Mammary epithelial cell (primary cell): ENCODE measurements around the gene DNAJC1.

ENCODE experiments used
- CTCF ChIP-seq, 2 donors: IDR thresholded peaks in 1 of 2; conservative IDR thresholded peaks in 1 of 2; 2 replicates each; pipeline ENCODE4 v1.5.1; 2011 to 2012; ENCODE audit warnings: inconsistent platforms in 2 of 2, low read length in 2 of 2, mild to moderate bottlenecking in 2 of 2, control low read depth in 1 of 2, low read depth in 1 of 2; ENCODE audit not compliant: insufficient read depth in 1 of 2; ENCODE audit errors: extremely low read depth in 1 of 2
- EZH2 ChIP-seq: IDR thresholded peaks from 2 replicates; pipeline ENCODE4 v1.6.1; 2012; ENCODE audit warnings: low read length, inconsistent platforms, borderline replicate concordance

- TF ChIP-seq CTCF (conservative IDR thresholded peaks at IDR 0.05 in 1 of 2, IDR thresholded peaks at IDR 0.05 in 1 of 2; ENCODE audit: extremely low read depth in 1 of 2, insufficient read depth in 1 of 2, low read depth in 1 of 2, low read length in 2 of 2): no peak
- no peak for TF ChIP-seq EZH2
Observed at GRCh38 chr10:21943633-21944265, 59.8 kb downstream of the DNAJC1 start.
